K562 (cell line): ENCODE measurements around the gene DPM1. TPM values are rescaled to one million over a fixed set of nuclear protein-coding genes. Genes with fewer than 3 reads are reported as not detected.

ENCODE experiments used
- ATF3 ChIP-seq, 2 experiments: fragments of 450-650 bp in 1 of 2; sonication (generic) in 1 of 2; formaldehyde crosslinking in 1 of 2; IDR thresholded peaks in 1 of 2; conservative IDR thresholded peaks in 1 of 2; 2 replicates each; pipeline versions ENCODE4 v1.6.1 to v1.8.1; 2016 to 2023; ENCODE audit warnings: mild to moderate bottlenecking in 2 of 2, moderate library complexity in 2 of 2, inconsistent platforms in 1 of 2, missing genetic modification reagents in 1 of 2
- ATF7 ChIP-seq: fragments of 450-650 bp; IDR thresholded peaks from 2 replicates; pipeline ENCODE4 v1.7.1; 2014; ENCODE audit warnings: mild to moderate bottlenecking, moderate library complexity
- CC2D1A ChIP-seq: fragments of 450-650 bp; IDR thresholded peaks from 2 replicates; pipeline ENCODE4 v1.6.1; 2017; ENCODE audit warnings: mild to moderate bottlenecking
- EHMT2 ChIP-seq: fragments of 450-650 bp; IDR thresholded peaks from 2 replicates; pipeline ENCODE4 v1.6.1; 2018; ENCODE audit warnings: antibody characterized with exemption
- EP300 ChIP-seq: IDR thresholded peaks from 2 replicates; pipeline ENCODE4 v1.6.1; 2012; ENCODE audit warnings: low read length, improper control_type of control experiment
- HNRNPLL ChIP-seq: fragments of 200-400 bp; formaldehyde crosslinking; IDR thresholded peaks from 2 replicates; pipeline ENCODE4 v1.6.1; 2017; ENCODE audit warnings: low read length, low read depth, mild to moderate bottlenecking; ENCODE audit not compliant: poor library complexity, severe bottlenecking
- KLF16 ChIP-seq: IDR thresholded peaks from 2 replicates; pipeline ENCODE4 v1.6.1; 2016; ENCODE audit warnings: antibody characterized with exemption
- MYBL2 ChIP-seq, 2 experiments: fragments of 450-650 bp in 1 of 2; sonication (generic) in 1 of 2; formaldehyde crosslinking in 1 of 2; IDR thresholded peaks; 2 replicates each; pipeline versions ENCODE4 v1.6.1 to v1.8.1; 2017 to 2022; ENCODE audit warnings: borderline replicate concordance in 1 of 2, inconsistent platforms in 1 of 2, low read depth in 1 of 2, mild to moderate bottlenecking in 1 of 2, missing genetic modification reagents in 1 of 2, moderate library complexity in 1 of 2
- NEUROD1 ChIP-seq: fragments of 150-350 bp; IDR thresholded peaks from 2 replicates; pipeline ENCODE4 v1.6.1; 2014; ENCODE audit warnings: borderline replicate concordance, low read length, low read depth; ENCODE audit not compliant: partially characterized antibody
- NFE2 ChIP-seq: IDR thresholded peaks from 2 replicates; pipeline ENCODE4 v1.6.1; 2014; ENCODE audit warnings: antibody characterized with exemption, low read depth
- NFYB ChIP-seq: IDR thresholded peaks from 2 replicates; pipeline ENCODE4 v1.6.1; 2011; ENCODE audit warnings: mild to moderate bottlenecking, moderate library complexity; ENCODE audit not compliant: insufficient read length; ENCODE audit errors: extremely low read depth
- RB1 ChIP-seq: fragments of 450-650 bp; IDR thresholded peaks from 2 replicates; pipeline ENCODE4 v1.6.1; 2017; ENCODE audit warnings: low read depth, mild to moderate bottlenecking
- SMC3 ChIP-seq: conservative IDR thresholded peaks from 2 replicates; pipeline ENCODE4 v1.6.1; 2011; ENCODE audit warnings: low read depth, low read length, improper control_type of control experiment; ENCODE audit not compliant: insufficient read depth
- SOX6 ChIP-seq: fragments of 450-650 bp; IDR thresholded peaks from 2 replicates; pipeline ENCODE4 v1.6.1; 2014; ENCODE audit warnings: mild to moderate bottlenecking
- STAG1 ChIP-seq: sonication (generic); formaldehyde crosslinking; IDR thresholded peaks from 2 replicates; pipeline ENCODE4 v1.5.0; 2020; ENCODE audit warnings: missing genetic modification reagents, borderline replicate concordance
- THRAP3 ChIP-seq: fragments of 450-650 bp; IDR thresholded peaks from 2 replicates; pipeline ENCODE4 v1.6.1; 2016; ENCODE audit warnings: mild to moderate bottlenecking, inconsistent platforms, borderline replicate concordance
- YBX1 ChIP-seq: fragments of 450-650 bp; IDR thresholded peaks from 2 replicates; pipeline ENCODE4 v1.7.1; 2016; ENCODE audit warnings: mild to moderate bottlenecking
- ZKSCAN8 ChIP-seq: fragments of 200-800 bp; sonication (Bioruptor generic); IDR thresholded peaks from 2 replicates; pipeline ENCODE4 v1.6.1; 2016; ENCODE audit warnings: missing genetic modification characterization, missing compliant biosample characterization
- ZNF507 ChIP-seq: conservative IDR thresholded peaks from 2 replicates; pipeline ENCODE4 v1.6.1; 2017; ENCODE audit warnings: missing genetic modification characterization, missing compliant biosample characterization
- ZNF609 ChIP-seq: sonication (generic); formaldehyde crosslinking; IDR thresholded peaks from 2 replicates; pipeline ENCODE4 v1.8.1; 2023; ENCODE audit warnings: missing genetic modification reagents, mild to moderate bottlenecking, borderline replicate concordance
- polyA plus RNA-seq, 8 experiments: library from polyadenylated mRNA; depleted of rRNA in 4 of 8; stranded (reverse) in 5 of 8; unstranded in 3 of 8; fragments of >200 nt; fragmentation: Nextera tagmentation in 2 of 8; fragmentation: Illumina TruSeq in 1 of 8; extraction: Ambion mirVana in 2 of 8; extraction: Trizol in 1 of 8; gene quantifications; 2 replicates each; pipeline versions ENCODE4 v1.2.1 to v1.2.3, GENCODE V29; 2011 to 2014; ENCODE audit warnings: inconsistent platforms in 1 of 8, missing spikeins in 1 of 8
- total RNA-seq, 7 experiments: library from RNA; depleted of rRNA in 6 of 7; stranded (reverse); fragments of >200 nt in 6 of 7; fragmentation: Illumina TruSeq in 2 of 7; extraction: Trizol in 2 of 7; gene quantifications; 2 replicates each; pipeline versions ENCODE4 v1.2.1 to v1.2.3, GENCODE V29; 2011 to 2021; ENCODE audit warnings: low replicate concordance in 1 of 7

The DPM1 gene
- total and polyA plus RNA-seq, 9 of the 15 experiments (the other 6 are each of a cell fraction or from before 2014, with no cell fraction given) = 75.2 to 190 (median 153) TPM

GRCh38 chr20:50992733-50993457 lies 34.6 kb upstream of the DPM1 start (continued):
- peak; percentile 84; the same call in 1 of the 2 replicates for TF ChIP-seq ATF3 (IDR thresholded peaks at IDR 0.05)
- TF ChIP-seq ATF3 (CRISPR knock-in tag; conservative IDR thresholded peaks at IDR 0.05) = 0 out of 2 replicates have a peak, but pooled peaks have one; percentile 52
- TF ChIP-seq ZKSCAN8 (CRISPR knock-in tag) = no peak
- peak; percentile 57 for TF ChIP-seq EHMT2
- peak; percentile 48 for TF ChIP-seq HNRNPLL
- TF ChIP-seq CC2D1A = peak; percentile 83
- TF ChIP-seq NFYB = peak; percentile 76
- TF ChIP-seq NFE2 = no peak
- TF ChIP-seq ZNF609 = no peak
- no peak for TF ChIP-seq EP300
- TF ChIP-seq STAG1 (CRISPR knock-in tag) = peak; percentile 50; the same call in 1 of the 2 replicates
- TF ChIP-seq ZNF507 = no peak
- peak; percentile 43; the same call in 1 of the 2 replicates for TF ChIP-seq RB1
- no peak for TF ChIP-seq YBX1
- peak; percentile 61 for TF ChIP-seq ATF7
- TF ChIP-seq NEUROD1 = no peak
- no peak for TF ChIP-seq THRAP3
- TF ChIP-seq KLF16 = no peak
- peak; percentile 50 for TF ChIP-seq SMC3
- TF ChIP-seq MYBL2 (IDR thresholded peaks at IDR 0.05; ENCODE audit: low read depth) = 0 out of 2 replicates have a peak, but pooled peaks have one; percentile 12
- TF ChIP-seq MYBL2 (CRISPR knock-in tag; IDR thresholded peaks at IDR 0.05; ENCODE audit: borderline replicate concordance) = no peak
- TF ChIP-seq SOX6 = peak; percentile 50; the same call in 1 of the 2 replicates
